Esophagus squamous epithelium (tissue), 4 donors: ENCODE results near the gene PPP1R9A.

ENCODE experiments used
- POLR2A ChIP-seq, 4 donors: fragments of 450-650 bp; IDR thresholded peaks; one replicate each; pipeline ENCODE4 v1.6.1; 2017; ENCODE audit warnings: antibody characterized with exemption in 4 of 4, mild to moderate bottlenecking in 4 of 4, moderate library complexity in 3 of 4
- TF ChIP-seq, protein P1 (sequence below), 6 experiments: fragments of 450-650 bp in 4 of 6; fragments of 200-600 bp in 2 of 6; sonication (generic) in 2 of 6; IDR thresholded peaks; one replicate each; pipeline ENCODE4 v1.5.1; 2016 to 2019; ENCODE audit warnings: antibody characterized with exemption in 6 of 6, mild to moderate bottlenecking in 4 of 6, moderate library complexity in 4 of 6

DNA sequence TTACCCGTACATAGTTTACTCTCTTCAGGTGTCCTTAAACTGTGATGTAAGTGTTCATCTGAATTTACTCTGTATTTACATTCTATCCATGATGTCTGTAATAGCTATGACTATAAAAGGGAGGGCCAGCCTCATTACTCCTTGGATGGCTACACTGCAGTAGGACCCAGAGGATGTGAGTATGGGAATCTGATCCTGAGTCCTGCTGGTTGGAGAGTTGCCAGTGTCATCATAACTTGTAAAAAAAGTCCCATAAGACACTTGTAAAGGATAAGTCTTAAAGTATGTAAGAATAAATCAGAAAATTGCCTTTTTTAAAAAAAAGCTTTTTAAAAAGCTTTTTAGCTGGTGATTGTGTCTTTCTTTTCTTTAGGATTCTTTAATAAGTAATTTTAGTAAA is 95.4 kb downstream of the PPP1R9A start:
- TF ChIP-seq, protein P1, sequence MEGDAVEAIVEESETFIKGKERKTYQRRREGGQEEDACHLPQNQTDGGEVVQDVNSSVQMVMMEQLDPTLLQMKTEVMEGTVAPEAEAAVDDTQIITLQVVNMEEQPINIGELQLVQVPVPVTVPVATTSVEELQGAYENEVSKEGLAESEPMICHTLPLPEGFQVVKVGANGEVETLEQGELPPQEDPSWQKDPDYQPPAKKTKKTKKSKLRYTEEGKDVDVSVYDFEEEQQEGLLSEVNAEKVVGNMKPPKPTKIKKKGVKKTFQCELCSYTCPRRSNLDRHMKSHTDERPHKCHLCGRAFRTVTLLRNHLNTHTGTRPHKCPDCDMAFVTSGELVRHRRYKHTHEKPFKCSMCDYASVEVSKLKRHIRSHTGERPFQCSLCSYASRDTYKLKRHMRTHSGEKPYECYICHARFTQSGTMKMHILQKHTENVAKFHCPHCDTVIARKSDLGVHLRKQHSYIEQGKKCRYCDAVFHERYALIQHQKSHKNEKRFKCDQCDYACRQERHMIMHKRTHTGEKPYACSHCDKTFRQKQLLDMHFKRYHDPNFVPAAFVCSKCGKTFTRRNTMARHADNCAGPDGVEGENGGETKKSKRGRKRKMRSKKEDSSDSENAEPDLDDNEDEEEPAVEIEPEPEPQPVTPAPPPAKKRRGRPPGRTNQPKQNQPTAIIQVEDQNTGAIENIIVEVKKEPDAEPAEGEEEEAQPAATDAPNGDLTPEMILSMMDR (IDR thresholded peaks at IDR 0.05) = no peak
- no peak for TF ChIP-seq POLR2A (IDR thresholded peaks at IDR 0.05)
